ENCODE data around the gene DDX49. TPM values are rescaled to one million over a fixed set of nuclear protein-coding genes. Genes with fewer than 3 reads are reported as not detected.

DDX49 gene
- total RNA-seq, 1 experiment from 2014 or later, result 98.8 TPM

GRCh38 chr19:18975011-18975410, 55.5 kb downstream of the DDX49 start:
- DNase-seq (ENCODE audit: unreplicated experiment), result no peak
- Mint-ChIP-seq H3K4me3 (ENCODE audit: unreplicated experiment) (no peak overlapping the region), H3K27ac (ENCODE audit: low read depth, unreplicated experiment) (no peak overlapping the region), H3K36me3 (ENCODE audit: insufficient read depth, unreplicated experiment) (no peaks in the 10 kb centered on the region), H3K4me1 (ENCODE audit: insufficient read depth, unreplicated experiment) (no peaks in the 10 kb centered on the region), H3K27me3 (ENCODE audit: insufficient read depth, unreplicated experiment) (no peaks in the 10 kb centered on the region), H3K9me3 (ENCODE audit: unreplicated experiment) (no peaks in the 10 kb centered on the region)
- POLR2A ChIA-PET, result interaction anchor here (0.6 kb wide), 1 partner anchor 196 kb away, joined by 3 read pairs; no protein-coding TSS in a partner anchor
- BruUV-seq (replicated peaks), result no TSS peak
- intact Hi-C loops (cut with micrococcal nuclease), result no loop called here
- CTCF ChIA-PET, result interaction anchor here (0.5 to 0.6 kb wide), 4 partner anchors 12 to 683 kb away, joined by 3 to 7 read pairs (median 3); no protein-coding TSS in a partner anchor
- TF ChIP-seq CTCF (IDR thresholded peaks at IDR 0.05; ENCODE audit: unreplicated experiment), result no peak

DNA sequence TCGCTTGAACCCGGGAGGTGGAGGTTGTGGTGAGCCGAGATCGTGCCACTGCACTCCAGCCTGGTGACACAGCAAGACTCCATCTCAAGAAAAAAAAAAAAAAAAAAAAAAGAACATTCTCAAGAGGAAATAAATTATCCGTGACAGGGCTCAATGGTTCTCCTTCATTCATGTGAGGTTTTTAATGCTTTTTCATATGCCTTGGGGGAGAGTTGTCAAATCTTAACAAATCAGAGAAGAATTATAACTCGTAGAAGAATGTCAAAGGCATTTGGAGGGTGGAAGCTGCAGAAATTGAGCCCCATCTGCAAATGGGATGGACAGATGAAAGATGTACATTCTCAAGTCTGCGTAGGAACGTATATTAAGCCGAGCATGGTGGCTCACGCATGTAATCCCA, 56.4 kb downstream of the DDX49 start:
- CTCF ChIA-PET, result interaction anchor here (0.6 to 2.5 kb wide), 3 partner anchors 10 to 175 kb away, joined by 3 to 7 read pairs (median 3); no protein-coding TSS in a partner anchor
- BruUV-seq (replicated peaks), result no TSS peak
- no peaks in the 10 kb centered on the region for H3K4me1 Mint-ChIP-seq (ENCODE audit: insufficient read depth, unreplicated experiment)
- H3K9me3 Mint-ChIP-seq (ENCODE audit: unreplicated experiment), result no peaks in the 10 kb centered on the region
- DNase-seq (ENCODE audit: unreplicated experiment), result no peak
- no peak overlapping the region for H3K27ac Mint-ChIP-seq (ENCODE audit: low read depth, unreplicated experiment)
- H3K27me3 Mint-ChIP-seq (ENCODE audit: insufficient read depth, unreplicated experiment), result no peaks in the 10 kb centered on the region
- no peak for TF ChIP-seq CTCF (IDR thresholded peaks at IDR 0.05; ENCODE audit: unreplicated experiment)
- no peaks in the 10 kb centered on the region for H3K36me3 Mint-ChIP-seq (ENCODE audit: insufficient read depth, unreplicated experiment)
- H3K4me3 Mint-ChIP-seq (ENCODE audit: unreplicated experiment), result no peak overlapping the region
- intact Hi-C loops (cut with micrococcal nuclease), result no loop called here
- POLR2A ChIA-PET, result no interaction called here

Other genes starting within 250 kb of the DDX49 start
- gene CRTC1, start 236.0 kb upstream of the DDX49 start, total RNA-seq (2022), result 8.6 and 11.1 TPM in 2 replicates
- not detected in 2 replicates for gene COMP, start 128.4 kb upstream of the DDX49 start, total RNA-seq (2022)
- gene UPF1, start 87.8 kb upstream of the DDX49 start, total RNA-seq (2022), result 79.8 and 85.0 TPM in 2 replicates
- gene CERS1, start 23.6 kb upstream of the DDX49 start, total RNA-seq (2022), result not detected in 2 replicates
- 310 and 456 TPM in 2 replicates for gene COPE, start 328 bp upstream of the DDX49 start, total RNA-seq (2022)
- gene HOMER3, start 21.5 kb downstream of the DDX49 start, total RNA-seq (2022), result 57.9 and 58.9 TPM in 2 replicates
- 69.1 and 75.8 TPM in 2 replicates for gene SUGP2, start 113.8 kb downstream of the DDX49 start, total RNA-seq (2022)
- gene ARMC6, start 113.9 kb downstream of the DDX49 start, total RNA-seq (2022), result 24.8 and 37.1 TPM in 2 replicates
- gene SLC25A42, start 144.3 kb downstream of the DDX49 start, total RNA-seq (2022), result 3.1 and 3.7 TPM in 2 replicates
- gene TMEM161A, start 218.8 kb downstream of the DDX49 start, total RNA-seq (2022), result 34.8 and 36.1 TPM in 2 replicates

All from MCF 10A (cell line).